ENCODE measurements around the gene NLGN2.

NLGN2 gene

DNA sequence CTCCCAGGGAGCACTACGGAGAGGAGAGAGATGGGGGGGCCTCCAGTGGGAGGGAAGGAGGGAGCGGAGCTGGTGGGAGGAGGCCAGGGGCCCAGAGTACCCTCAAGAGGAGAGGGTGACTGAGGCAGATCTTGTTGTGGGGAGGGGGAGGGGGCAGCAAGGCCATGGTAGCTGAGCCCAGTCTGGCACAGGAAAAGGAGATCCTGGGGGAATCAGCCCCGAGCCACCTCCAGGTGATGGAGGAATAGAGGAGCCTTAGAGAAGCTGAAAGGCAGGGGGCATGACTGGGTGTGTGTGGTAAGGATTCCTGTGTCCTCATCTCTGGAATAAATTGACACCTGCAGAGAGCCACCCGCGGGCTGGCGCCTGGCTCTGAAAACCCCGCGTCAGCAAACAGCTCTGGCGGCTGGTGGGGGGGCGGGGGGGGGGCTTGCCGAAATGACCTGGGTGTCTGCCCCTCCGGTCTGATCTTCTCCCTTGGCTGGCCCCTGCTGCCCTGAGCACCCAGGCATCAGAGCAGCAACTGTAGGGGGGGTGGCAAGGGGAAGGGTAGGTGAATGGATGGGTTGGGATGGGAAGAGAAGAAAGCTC is 1.3 kb upstream of the NLGN2 start:
- Histone ChIP-seq H3K27me3 (ENCODE audit: control insufficient read depth in 1 of 2, insufficient read depth in 1 of 2, low read length in 2 of 2) (no peaks in the 10 kb centered on the region), H2BK5ac (ENCODE audit: low read depth, low read length, poor library complexity, severe bottlenecking) (no peak overlapping the region), H3K9me3 (ENCODE audit: control insufficient read depth, low read length) (no peaks in the 10 kb centered on the region), H2AFZ (ENCODE audit: low read depth, low read length) (no peak overlapping the region), H3K18ac (ENCODE audit: low read depth in 1 of 2, low read length in 2 of 2) (no peak overlapping the region), H2BK15ac (ENCODE audit: low read depth, poor library complexity, severe bottlenecking) (no peak overlapping the region), H2BK120ac (ENCODE audit: low read depth, low read length) (no peak overlapping the region), H3K9ac (ENCODE audit: low read length) (peak overlapping the region; percentile 90), H3K4me3 (ENCODE audit: insufficient read depth in 1 of 2, low read depth in 1 of 2, low read length in 2 of 2) (peak overlapping the region; percentile 29 to 90), H3K27ac (ENCODE audit: low read length, poor library complexity, severe bottlenecking) (no peak overlapping the region), H4K91ac (ENCODE audit: low read length) (no peak overlapping the region), H2AK5ac (ENCODE audit: low read length, severe bottlenecking) (no peak overlapping the region), H4K8ac (ENCODE audit: low read length) (no peak overlapping the region), H3K4ac (ENCODE audit: low read depth in 1 of 2, low read length in 2 of 2) (no peak overlapping the region), H3K79me1 (replicated peaks; ENCODE audit: low read length, poor library complexity, severe bottlenecking) (peaks cover 21% of the 10 kb centered on the region), H3K4me2 (ENCODE audit: low read length, poor library complexity, severe bottlenecking) (peak overlapping the region; percentile 75), H3K36me3 (ENCODE audit: control insufficient read depth in 1 of 2, insufficient read depth in 2 of 2, low read depth in 1 of 2, low read length in 2 of 2) (peaks cover 29 to 33% of the 10 kb centered on the region in 2 experiments), H2BK12ac (ENCODE audit: low read length in 2 of 2) (no peak overlapping the region), H3K23ac (ENCODE audit: low read length in 2 of 2) (no peak overlapping the region), H3K14ac (ENCODE audit: low read length in 2 of 2) (peak overlapping the region in 1 of 2 experiments; percentile 53), H3K4me1 (ENCODE audit: control insufficient read depth, insufficient read depth, low read depth, low read length) (peaks cover 18% of the 10 kb centered on the region)
- 28% methylated on average over 10 of the region's 12 CpGs for WGBS
- no peak for DNase-seq

DNA sequence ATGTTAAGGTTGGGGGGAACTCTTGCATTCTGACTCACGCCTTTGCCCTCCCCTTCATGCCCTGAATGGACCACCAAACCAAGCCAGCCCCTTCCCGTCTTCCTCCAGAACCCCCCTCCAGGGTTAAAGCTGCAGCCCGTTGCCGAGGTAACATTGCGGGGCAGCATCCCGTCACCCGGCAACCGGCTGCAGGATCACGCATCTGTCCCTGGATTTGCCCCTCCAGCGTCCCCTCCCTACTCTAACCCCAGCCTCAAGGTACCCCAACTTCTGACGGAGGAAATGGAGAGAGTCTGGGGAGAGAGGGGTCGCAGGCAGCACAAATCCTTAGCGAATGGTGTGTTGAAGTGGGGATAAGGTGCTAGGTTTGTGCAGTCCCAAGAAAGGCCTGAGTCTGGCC is 563 bp upstream of the NLGN2 start:
- Histone ChIP-seq H4K8ac (ENCODE audit: low read length) (no peak overlapping the region), H2BK5ac (ENCODE audit: low read depth, low read length, poor library complexity, severe bottlenecking) (no peak overlapping the region), H2BK120ac (ENCODE audit: low read depth, low read length) (no peak overlapping the region), H3K4me1 (ENCODE audit: control insufficient read depth, insufficient read depth, low read depth, low read length) (peaks cover 18% of the 10 kb centered on the region), H3K27me3 (ENCODE audit: control insufficient read depth in 1 of 2, insufficient read depth in 1 of 2, low read length in 2 of 2) (no peaks in the 10 kb centered on the region), H3K36me3 (ENCODE audit: control insufficient read depth in 1 of 2, insufficient read depth in 2 of 2, low read depth in 1 of 2, low read length in 2 of 2) (peaks cover 29 to 34% of the 10 kb centered on the region in 2 experiments), H3K4ac (ENCODE audit: low read depth in 1 of 2, low read length in 2 of 2) (no peak overlapping the region), H3K4me2 (ENCODE audit: low read length, poor library complexity, severe bottlenecking) (no peak overlapping the region), H4K91ac (ENCODE audit: low read length) (no peak overlapping the region), H3K4me3 (ENCODE audit: insufficient read depth in 1 of 2, low read depth in 1 of 2, low read length in 2 of 2) (no peak overlapping the region), H3K9ac (ENCODE audit: low read length) (no peak overlapping the region), H2BK12ac (ENCODE audit: low read length in 2 of 2) (no peak overlapping the region), H3K14ac (ENCODE audit: low read length in 2 of 2) (peak overlapping the region in 1 of 2 experiments; percentile 58), H3K79me1 (replicated peaks; ENCODE audit: low read length, poor library complexity, severe bottlenecking) (peaks cover 19% of the 10 kb centered on the region), H3K23ac (ENCODE audit: low read length in 2 of 2) (peak overlapping the region in 1 of 2 experiments; percentile 23), H3K18ac (ENCODE audit: low read depth in 1 of 2, low read length in 2 of 2) (no peak overlapping the region), H2AFZ (ENCODE audit: low read depth, low read length) (no peak overlapping the region), H3K27ac (ENCODE audit: low read length, poor library complexity, severe bottlenecking) (no peak overlapping the region), H2AK5ac (ENCODE audit: low read length, severe bottlenecking) (no peak overlapping the region), H2BK15ac (ENCODE audit: low read depth, poor library complexity, severe bottlenecking) (no peak overlapping the region), H3K9me3 (ENCODE audit: control insufficient read depth, low read length) (no peaks in the 10 kb centered on the region)
- 89% methylated on average over 5 of the region's 13 CpGs for WGBS
- DNase-seq = no peak

DNA sequence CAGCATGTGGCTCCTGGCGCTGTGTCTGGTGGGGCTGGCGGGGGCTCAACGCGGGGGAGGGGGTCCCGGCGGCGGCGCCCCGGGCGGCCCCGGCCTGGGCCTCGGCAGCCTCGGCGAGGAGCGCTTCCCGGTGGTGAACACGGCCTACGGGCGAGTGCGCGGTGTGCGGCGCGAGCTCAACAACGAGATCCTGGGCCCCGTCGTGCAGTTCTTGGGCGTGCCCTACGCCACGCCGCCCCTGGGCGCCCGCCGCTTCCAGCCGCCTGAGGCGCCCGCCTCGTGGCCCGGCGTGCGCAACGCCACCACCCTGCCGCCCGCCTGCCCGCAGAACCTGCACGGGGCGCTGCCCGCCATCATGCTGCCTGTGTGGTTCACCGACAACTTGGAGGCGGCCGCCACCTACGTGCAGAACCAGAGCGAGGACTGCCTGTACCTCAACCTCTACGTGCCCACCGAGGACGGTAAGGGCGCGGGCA is 645 bp downstream of the NLGN2 start:
- 74% methylated on average over 45 of the region's 58 CpGs for WGBS
- no peak overlapping the region for H2BK120ac ChIP-seq (ENCODE audit: low read depth, low read length)
- H2BK5ac ChIP-seq (ENCODE audit: low read depth, low read length, poor library complexity, severe bottlenecking) = no peak overlapping the region
- no peak overlapping the region for H4K91ac ChIP-seq (ENCODE audit: low read length)
- no peak overlapping the region for H2BK12ac ChIP-seq (ENCODE audit: low read length in 2 of 2)
- H3K4ac ChIP-seq (ENCODE audit: low read depth in 1 of 2, low read length in 2 of 2) = no peak overlapping the region
- no peak overlapping the region for H3K4me2 ChIP-seq (ENCODE audit: low read length, poor library complexity, severe bottlenecking)
- no peak overlapping the region for H2BK15ac ChIP-seq (ENCODE audit: low read depth, poor library complexity, severe bottlenecking)
- H2AK5ac ChIP-seq (ENCODE audit: low read length, severe bottlenecking) = no peak overlapping the region
- H3K18ac ChIP-seq (ENCODE audit: low read depth in 1 of 2, low read length in 2 of 2) = no peak overlapping the region
- H3K23ac ChIP-seq (ENCODE audit: low read length in 2 of 2) = no peak overlapping the region
- DNase-seq = no peak
- no peak overlapping the region for H4K8ac ChIP-seq (ENCODE audit: low read length)
- H3K4me1 ChIP-seq (ENCODE audit: control insufficient read depth, insufficient read depth, low read depth, low read length) = peaks cover 17% of the 10 kb centered on the region
- no peak overlapping the region for H3K27ac ChIP-seq (ENCODE audit: low read length, poor library complexity, severe bottlenecking)
- H2AFZ ChIP-seq (ENCODE audit: low read depth, low read length) = no peak overlapping the region
- H3K4me3 ChIP-seq (ENCODE audit: insufficient read depth in 1 of 2, low read depth in 1 of 2, low read length in 2 of 2) = no peak overlapping the region
- no peaks in the 10 kb centered on the region for H3K9me3 ChIP-seq (ENCODE audit: control insufficient read depth, low read length)
- no peak overlapping the region for H3K14ac ChIP-seq (ENCODE audit: low read length in 2 of 2)
- H3K36me3 ChIP-seq (ENCODE audit: control insufficient read depth in 1 of 2, insufficient read depth in 2 of 2, low read depth in 1 of 2, low read length in 2 of 2) = peaks cover 29 to 34% of the 10 kb centered on the region in 2 experiments
- H3K9ac ChIP-seq (ENCODE audit: low read length) = no peak overlapping the region
- peaks cover 22% of the 10 kb centered on the region for H3K79me1 ChIP-seq (replicated peaks; ENCODE audit: low read length, poor library complexity, severe bottlenecking)
- no peaks in the 10 kb centered on the region for H3K27me3 ChIP-seq (ENCODE audit: control insufficient read depth in 1 of 2, insufficient read depth in 1 of 2, low read length in 2 of 2)

GRCh38 chr17:7408863-7409262 is 1.2 kb downstream of the NLGN2 start:
- Histone ChIP-seq H4K91ac (ENCODE audit: low read length) (no peak overlapping the region), H3K9ac (ENCODE audit: low read length) (no peak overlapping the region), H3K79me1 (replicated peaks; ENCODE audit: low read length, poor library complexity, severe bottlenecking) (peaks cover 22% of the 10 kb centered on the region), H4K8ac (ENCODE audit: low read length) (no peak overlapping the region), H2AFZ (ENCODE audit: low read depth, low read length) (no peak overlapping the region), H2BK12ac (ENCODE audit: low read length in 2 of 2) (no peak overlapping the region), H3K23ac (ENCODE audit: low read length in 2 of 2) (no peak overlapping the region), H2BK120ac (ENCODE audit: low read depth, low read length) (no peak overlapping the region), H3K18ac (ENCODE audit: low read depth in 1 of 2, low read length in 2 of 2) (no peak overlapping the region), H3K14ac (ENCODE audit: low read length in 2 of 2) (no peak overlapping the region), H2BK15ac (ENCODE audit: low read depth, poor library complexity, severe bottlenecking) (no peak overlapping the region), H2AK5ac (ENCODE audit: low read length, severe bottlenecking) (no peak overlapping the region), H2BK5ac (ENCODE audit: low read depth, low read length, poor library complexity, severe bottlenecking) (no peak overlapping the region), H3K4ac (ENCODE audit: low read depth in 1 of 2, low read length in 2 of 2) (no peak overlapping the region), H3K27me3 (ENCODE audit: control insufficient read depth in 1 of 2, insufficient read depth in 1 of 2, low read length in 2 of 2) (no peaks in the 10 kb centered on the region), H3K4me3 (ENCODE audit: insufficient read depth in 1 of 2, low read depth in 1 of 2, low read length in 2 of 2) (no peak overlapping the region), H3K9me3 (ENCODE audit: control insufficient read depth, low read length) (no peaks in the 10 kb centered on the region), H3K36me3 (ENCODE audit: control insufficient read depth in 1 of 2, insufficient read depth in 2 of 2, low read depth in 1 of 2, low read length in 2 of 2) (peaks cover 29 to 38% of the 10 kb centered on the region in 2 experiments), H3K27ac (ENCODE audit: low read length, poor library complexity, severe bottlenecking) (no peak overlapping the region), H3K4me1 (ENCODE audit: control insufficient read depth, insufficient read depth, low read depth, low read length) (peaks cover 18% of the 10 kb centered on the region), H3K4me2 (ENCODE audit: low read length, poor library complexity, severe bottlenecking) (no peak overlapping the region)
- no peak for DNase-seq
- 88% methylated on average over 6 of the region's 6 CpGs for WGBS
